ENCODE measurements around the gene ZC3H15.
"Not testable (repeated sequence)": the region's sequence is repeated elsewhere in the genome, so short reads cannot be mapped to it uniquely, and the experiment has no call there.

The ZC3H15 gene

GRCh38 chr2:186496401-186496800 lies 10.3 kb downstream of the ZC3H15 start:
- DNase-seq, result no peak

DNA sequence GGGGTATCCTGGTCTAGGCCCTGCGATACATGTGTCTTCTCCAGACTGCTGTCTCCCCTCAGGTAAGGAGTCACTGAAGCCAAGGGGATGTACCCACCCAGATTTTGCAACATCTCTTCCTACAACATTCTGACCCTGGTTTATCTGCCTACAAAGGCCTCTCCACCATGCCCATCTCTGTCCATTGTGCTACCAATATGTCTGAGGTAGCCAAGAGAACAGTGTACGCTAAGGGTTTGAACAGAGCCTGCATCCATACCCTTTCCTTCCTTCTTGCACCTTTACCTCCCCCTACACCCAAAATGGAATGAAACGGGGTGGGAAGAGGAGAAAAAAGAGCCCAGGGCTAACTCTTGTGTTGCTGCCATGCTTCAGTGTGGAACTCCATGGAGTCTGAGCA lies 11.9 kb downstream of the ZC3H15 start:
- DNase-seq, result no peak

DNA sequence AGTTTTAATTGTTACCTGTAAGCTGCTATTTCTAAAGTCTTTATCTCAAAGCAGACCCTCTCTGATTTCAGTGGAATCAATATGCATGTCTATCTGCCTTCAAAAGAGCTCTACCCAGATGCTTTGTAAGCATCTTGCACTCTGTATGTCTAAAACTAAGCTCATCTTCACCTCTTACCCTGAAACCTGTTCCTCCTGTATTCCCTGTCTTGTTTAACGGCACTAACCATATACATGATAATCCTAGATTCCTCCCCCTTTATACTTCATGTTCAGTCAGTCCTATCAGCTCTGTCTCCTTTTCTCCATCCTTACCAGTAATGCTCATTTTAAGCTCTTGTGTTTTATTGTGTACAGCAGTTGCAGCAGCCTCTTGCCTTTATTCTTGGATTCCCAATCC lies 12.8 kb downstream of the ZC3H15 start:
- no peak for DNase-seq

DNA sequence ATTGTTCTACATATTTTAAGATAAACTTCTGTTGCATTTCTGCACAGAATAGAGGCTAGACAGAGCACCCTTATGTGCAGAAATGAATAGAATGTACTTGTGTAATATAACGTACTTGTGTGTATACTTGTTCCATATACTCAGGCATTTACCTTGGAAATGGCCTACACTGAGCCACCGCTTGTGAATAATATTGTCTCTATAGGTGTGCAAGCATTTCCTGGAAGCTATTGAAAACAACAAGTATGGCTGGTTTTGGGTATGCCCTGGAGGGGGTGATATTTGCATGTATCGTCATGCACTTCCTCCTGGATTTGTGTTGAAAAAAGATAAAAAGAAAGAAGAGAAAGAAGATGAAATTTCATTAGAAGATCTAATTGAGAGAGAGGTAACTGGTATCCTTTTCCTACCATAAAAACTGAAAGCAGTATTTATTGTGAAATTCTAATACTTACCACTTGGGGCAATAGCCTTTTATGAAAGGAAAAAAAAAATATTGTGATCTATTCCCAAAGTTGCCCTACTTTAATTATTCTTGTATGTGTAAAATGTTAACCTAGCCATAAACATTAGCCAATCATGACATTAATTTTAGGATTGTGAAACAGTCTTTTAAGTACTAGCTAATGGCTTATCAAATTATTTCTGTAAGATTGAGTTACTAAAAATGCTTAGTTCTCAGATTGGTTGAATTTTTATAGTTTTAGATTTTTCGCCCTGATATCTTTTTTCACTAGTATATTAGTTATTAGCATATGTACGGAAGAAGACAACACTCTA lies 18.0 kb downstream of the ZC3H15 start:
- no peak for DNase-seq

DNA sequence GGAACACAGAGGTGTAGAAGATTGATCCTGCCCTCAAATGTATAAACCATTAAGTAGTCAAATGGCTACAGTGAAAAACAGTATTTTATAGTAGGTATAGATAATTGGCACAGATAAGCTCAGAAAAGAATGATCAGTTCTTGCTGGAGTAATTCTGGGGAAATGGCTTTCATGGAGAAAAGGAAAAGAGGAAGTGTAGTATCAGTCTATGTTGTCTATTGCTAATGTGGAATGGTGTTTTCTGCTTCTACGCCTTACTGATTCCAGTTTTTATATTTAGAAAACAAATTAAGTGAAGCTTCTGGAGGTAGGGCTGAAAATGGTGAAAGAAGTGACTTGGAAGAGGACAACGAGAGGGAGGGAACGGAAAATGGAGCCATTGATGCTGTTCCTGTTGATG lies 22.2 kb downstream of the ZC3H15 start:
- no peak for DNase-seq

DNA sequence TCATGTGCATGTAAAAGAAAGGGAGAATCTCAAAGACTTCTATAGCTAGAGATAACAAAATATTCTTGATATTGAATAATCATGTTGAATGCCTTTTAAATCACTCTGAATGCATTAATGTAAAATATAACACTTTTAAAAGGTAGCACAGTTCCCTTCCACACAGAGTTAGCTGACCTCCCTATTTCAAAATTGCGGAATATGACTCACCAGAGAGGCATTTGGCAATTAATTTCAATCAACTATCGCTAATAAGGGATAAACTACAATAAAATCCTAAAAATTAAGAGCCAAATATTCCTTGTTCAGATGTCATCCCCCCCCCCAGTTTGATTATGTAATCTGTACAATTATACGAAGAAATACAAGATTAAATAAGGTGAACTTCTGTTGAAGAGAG lies 29.3 kb downstream of the ZC3H15 start:
- DNase-seq, result no peak

DNA sequence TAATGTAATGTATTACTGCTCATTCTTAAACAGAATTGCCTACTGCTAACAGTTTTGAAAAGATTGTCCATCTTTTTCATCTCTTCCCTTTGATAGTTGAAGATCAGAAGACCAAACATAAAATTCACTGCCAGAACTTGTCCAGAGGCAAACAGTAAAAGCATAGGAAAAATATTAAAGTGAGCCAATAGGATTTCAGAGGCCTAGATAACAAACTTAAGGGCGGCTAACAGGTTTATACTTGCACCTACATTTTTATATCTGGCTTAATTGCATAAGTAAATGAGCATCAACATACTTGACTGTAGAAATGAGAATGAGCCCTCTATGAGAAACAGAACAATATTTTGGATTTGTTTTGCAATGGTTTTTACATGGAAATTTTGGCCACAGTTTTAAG lies 30.3 kb downstream of the ZC3H15 start:
- no peak for DNase-seq

DNA sequence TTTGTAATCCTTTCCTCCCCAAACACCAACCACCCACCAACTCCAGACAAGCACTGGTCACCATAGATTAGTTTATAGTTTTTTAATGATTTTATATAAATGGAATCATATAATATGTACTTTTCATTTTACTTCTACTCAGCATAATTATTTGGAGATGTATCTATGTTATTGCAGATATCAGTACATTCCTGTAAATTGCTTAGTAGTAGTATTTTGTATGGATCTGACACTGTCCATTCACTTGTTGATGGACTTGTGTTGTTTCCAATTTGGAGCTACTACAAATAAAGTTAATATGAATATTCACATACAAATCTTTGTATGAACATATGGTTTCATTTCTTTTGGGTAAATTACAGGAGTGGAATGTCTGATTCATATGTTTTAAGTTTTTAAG lies 31.0 kb downstream of the ZC3H15 start:
- DNase-seq, result no peak

- no peak for DNase-seq
Measured at GRCh38 chr2:186518291-186518690, 32.2 kb downstream of the ZC3H15 start.

GRCh38 chr2:186518945-186519344 lies 32.9 kb downstream of the ZC3H15 start:
- no peak for DNase-seq

GRCh38 chr2:186521570-186522153 lies 35.6 kb downstream of the ZC3H15 start:
- DNase-seq, result not testable (repeated sequence)

DNA sequence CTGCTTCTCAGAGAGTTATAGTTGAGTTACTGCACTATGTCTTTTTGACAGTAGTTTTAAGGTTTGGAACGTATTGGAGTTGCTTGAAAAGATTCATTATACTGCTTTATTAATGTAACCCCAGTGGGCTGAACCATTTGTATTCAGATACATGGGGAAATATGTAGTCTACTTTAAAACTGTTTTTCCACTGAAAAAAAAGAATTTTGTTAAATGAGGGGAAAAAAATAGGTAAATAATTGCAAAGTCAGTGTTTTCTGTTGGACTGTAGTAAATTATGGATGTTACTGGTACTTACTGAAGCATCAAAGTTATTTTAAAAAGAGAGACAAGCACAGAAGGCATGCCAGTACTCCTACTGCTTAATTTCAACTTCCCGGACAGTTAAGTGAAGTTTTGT lies 36.4 kb downstream of the ZC3H15 start:
- no peak for DNase-seq

- DNase-seq, result no peak
Measured at GRCh38 chr2:186523791-186524190, 37.7 kb downstream of the ZC3H15 start.

- no peak for DNase-seq
Measured at GRCh38 chr2:186526281-186526680, 40.2 kb downstream of the ZC3H15 start.

- DNase-seq, result no peak
Measured at GRCh38 chr2:186530314-186530713, 44.3 kb downstream of the ZC3H15 start.

GRCh38 chr2:186531257-186531775 lies 45.3 kb downstream of the ZC3H15 start:
- DNase-seq, result no peak

DNA sequence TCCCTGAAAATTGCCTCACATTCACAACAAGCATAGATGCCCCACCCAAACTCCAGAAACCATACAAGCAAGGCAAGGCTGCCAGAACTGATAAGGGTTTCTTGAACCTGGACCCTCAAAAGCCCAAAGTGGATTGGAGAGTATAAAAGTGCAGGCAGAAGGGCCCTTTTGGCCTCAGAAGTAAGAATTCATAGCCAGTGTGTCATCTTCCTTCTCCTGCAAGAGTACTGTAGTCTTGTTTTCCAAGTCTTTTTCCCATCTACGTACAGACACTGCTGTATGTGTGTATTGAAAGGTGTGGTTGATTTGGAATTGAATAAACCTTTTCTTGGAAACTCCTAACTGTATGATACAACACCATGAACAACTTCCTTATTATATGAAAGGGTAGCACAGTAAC lies 46.8 kb downstream of the ZC3H15 start:
- DNase-seq, result no peak

DNA sequence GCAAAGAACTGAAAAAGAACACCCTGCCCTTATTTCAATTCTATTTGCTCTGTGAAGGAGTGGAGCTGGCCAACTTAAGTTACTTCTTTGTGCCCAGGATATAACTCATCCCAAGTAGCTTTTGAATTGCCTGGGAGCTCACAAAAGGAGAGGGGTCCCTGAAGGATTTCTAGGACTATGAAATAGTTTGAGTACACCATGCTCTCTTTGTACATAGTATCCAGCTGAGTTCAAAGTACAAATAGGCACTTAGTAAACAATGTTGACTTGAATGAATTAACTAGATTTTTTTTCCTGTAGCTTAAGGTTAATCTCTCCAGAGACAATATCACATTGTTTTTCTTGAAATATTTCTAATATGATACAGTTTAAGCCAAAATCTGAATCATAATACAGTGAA lies 47.7 kb downstream of the ZC3H15 start:
- DNase-seq, result no peak

- DNase-seq, result no peak
Measured at GRCh38 chr2:186534406-186534805, 48.3 kb downstream of the ZC3H15 start.

- no peak for DNase-seq
Measured at GRCh38 chr2:186535861-186536260, 49.8 kb downstream of the ZC3H15 start.

- DNase-seq, result no peak
Measured at GRCh38 chr2:186537019-186537418, 51.0 kb downstream of the ZC3H15 start.

GRCh38 chr2:186540941-186541340 lies 54.9 kb downstream of the ZC3H15 start:
- peak; percentile 30 for DNase-seq

DNA sequence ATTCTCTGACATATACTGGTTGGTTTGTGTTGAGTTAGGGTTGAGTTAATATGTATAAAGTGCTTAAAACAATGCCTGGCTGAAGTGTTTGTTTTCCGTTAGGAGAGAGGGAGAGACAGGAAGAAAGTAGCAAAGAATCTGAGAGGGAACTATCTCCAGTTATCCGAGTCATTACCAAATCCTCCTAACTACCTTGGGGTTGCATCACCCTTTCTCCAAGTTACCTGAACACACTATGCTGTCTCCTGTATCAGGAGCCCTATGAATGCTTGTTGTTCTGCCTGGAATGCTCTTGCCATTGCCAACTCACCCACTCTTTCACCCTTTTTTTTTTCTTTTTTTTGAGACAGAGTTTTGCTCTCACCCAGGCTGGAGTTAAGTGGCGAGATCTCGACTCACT lies 55.9 kb downstream of the ZC3H15 start:
- no peak for DNase-seq

GRCh38 chr2:186543561-186544131 lies 57.6 kb downstream of the ZC3H15 start:
- no peak for DNase-seq
